ENCODE data around the gene PADI3. TPM values are rescaled to one million over a fixed set of nuclear protein-coding genes. Genes with fewer than 3 reads are reported as not detected.

PADI3 gene
- total RNA-seq, 4 donors from 2014 or later, result not detected

DNA sequence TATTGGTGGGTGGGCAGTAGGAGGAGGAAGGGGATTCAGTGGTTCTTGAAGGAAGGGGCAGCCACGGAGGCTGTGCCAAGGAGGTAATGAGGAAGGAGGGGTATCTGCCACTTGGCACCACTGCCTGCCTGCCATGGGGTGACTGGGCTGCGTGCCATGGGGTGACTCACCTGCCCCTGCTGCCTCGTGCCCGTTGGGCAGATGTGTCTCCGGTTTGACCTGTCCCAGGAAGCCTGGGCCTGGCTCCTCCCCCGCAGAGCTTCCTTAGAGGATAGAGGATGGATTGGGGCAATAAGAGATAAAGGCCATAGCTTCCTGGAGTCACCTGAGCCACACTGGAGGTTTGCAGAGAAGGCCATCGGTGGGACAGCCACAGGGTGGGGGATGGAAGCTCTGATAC lies 1.7 kb downstream of the PADI3 start:
- Histone ChIP-seq H3K4me3 (no peak overlapping the region), H3K27ac (peak overlapping the region in 2 of 4 donors; percentile 48 to 54)
- intact Hi-C loops (cut with DNase I; ENCODE audit: low total_unique reads), result no loop called here

GRCh38 chr1:17251246-17251645 lies 2.3 kb downstream of the PADI3 start:
- TF ChIP-seq POLR2A (IDR thresholded peaks at IDR 0.05), result no peak
- no peak for TF ChIP-seq POLR2AphosphoS5 (IDR thresholded peaks at IDR 0.05)
- TF ChIP-seq EP300 (IDR thresholded peaks at IDR 0.05; ENCODE audit: low read depth), result no peak
- no peak for TF ChIP-seq CTCF (IDR thresholded peaks at IDR 0.05)
- no peaks in the 10 kb centered on the region for H3K36me3 ChIP-seq
- DNase-seq, result no peak
- peaks cover 0 to 20% (median 10%) of the 10 kb centered on the region in 4 donors for H3K4me1 ChIP-seq
- no peaks in the 10 kb centered on the region for H3K9me3 ChIP-seq
- H3K4me3 ChIP-seq, result no peak overlapping the region
- intact Hi-C loops (cut with DNase I; ENCODE audit: low total_unique reads), result no loop called here
- H3K27me3 ChIP-seq, result no peaks in the 10 kb centered on the region
- in situ Hi-C loops (cut with MboI; ENCODE audit: low pct_ligation_motif_present in 1 of 4, low pct_unique_long_range_greater_than_20kb in 1 of 4, low sequenced_read_pairs in 3 of 4), result no loop called here
- peak overlapping the region in 2 of 4 donors; percentile 48 to 54 for H3K27ac ChIP-seq
- 65% methylated on average over 5 of the region's 5 CpGs; no CpG with 5 or more reads in 1 of the 2 donors for WGBS, 2 donors (ENCODE audit: low coverage in 1 of 2)

More for the DNA sequence above, 1.7 kb downstream of the PADI3 start:
- DNase-seq, result peak; percentile 93
- 0 to 17% methylated on average over 1 to 7 of the region's 7 CpGs for WGBS, 2 donors (ENCODE audit: low coverage in 1 of 2)
- Histone ChIP-seq H3K27me3 (no peaks in the 10 kb centered on the region), H3K4me1 (peaks cover 0 to 20% (median 10%) of the 10 kb centered on the region in 4 donors), H3K36me3 (no peaks in the 10 kb centered on the region), H3K9me3 (no peaks in the 10 kb centered on the region)
- in situ Hi-C loops (cut with MboI; ENCODE audit: low pct_ligation_motif_present in 1 of 4, low pct_unique_long_range_greater_than_20kb in 1 of 4, low sequenced_read_pairs in 3 of 4), result no loop called here
- TF ChIP-seq POLR2AphosphoS5 (IDR thresholded peaks at IDR 0.05) (peak in 2 of 3 donors; percentile 54 to 69), POLR2A (IDR thresholded peaks at IDR 0.05) (no peak)

DNA sequence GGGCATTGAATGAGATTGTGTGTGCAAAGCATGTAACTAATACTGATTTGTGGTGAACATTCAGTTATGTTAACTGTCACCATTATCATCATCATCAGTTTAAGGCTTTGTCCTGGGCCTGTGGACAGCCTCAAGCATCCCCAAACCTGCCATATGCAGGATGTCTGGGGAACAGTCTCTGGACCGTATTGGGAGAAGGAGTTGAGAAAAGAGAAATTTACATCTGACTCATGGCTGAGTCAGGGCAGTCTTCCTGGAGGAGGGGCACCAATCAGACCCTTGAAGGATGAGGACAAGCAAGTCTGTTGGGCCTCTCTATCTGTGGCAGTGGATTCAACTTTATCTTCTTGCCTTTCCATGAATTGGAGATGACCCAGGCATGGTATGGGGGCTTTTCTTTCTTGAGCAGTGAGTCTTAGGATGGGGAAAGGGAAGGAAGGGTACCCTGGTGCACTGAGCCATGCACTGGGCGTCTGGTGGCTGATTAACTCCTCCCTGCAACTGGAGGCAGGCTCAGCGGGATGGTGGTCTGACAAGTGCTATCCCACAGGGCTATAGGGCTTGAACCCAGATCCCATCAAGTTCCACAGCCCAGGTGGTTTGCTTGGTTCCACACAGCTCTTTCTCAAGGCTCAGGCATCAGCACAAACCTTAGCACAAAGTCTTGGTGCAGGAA lies 2.9 kb downstream of the PADI3 start:
- 67% methylated on average over 3 of the region's 3 CpGs; no CpG with 5 or more reads in 1 of the 2 donors for WGBS, 2 donors (ENCODE audit: low coverage in 1 of 2)
- DNase-seq, result no peak
- no peak overlapping the region for H3K27ac ChIP-seq
- in situ Hi-C loops (cut with MboI; ENCODE audit: low pct_ligation_motif_present in 1 of 4, low pct_unique_long_range_greater_than_20kb in 1 of 4, low sequenced_read_pairs in 3 of 4) (no loop called here), intact Hi-C loops (cut with DNase I; ENCODE audit: low total_unique reads) (no loop called here)
- peaks cover 0 to 20% (median 10%) of the 10 kb centered on the region in 4 donors for H3K4me1 ChIP-seq
- no peaks in the 10 kb centered on the region for H3K36me3 ChIP-seq
- no peaks in the 10 kb centered on the region for H3K9me3 ChIP-seq
- TF ChIP-seq EP300 (IDR thresholded peaks at IDR 0.05; ENCODE audit: low read depth) (no peak), POLR2A (IDR thresholded peaks at IDR 0.05) (no peak), POLR2AphosphoS5 (IDR thresholded peaks at IDR 0.05) (no peak), CTCF (IDR thresholded peaks at IDR 0.05) (no peak)
- no peak overlapping the region for H3K4me3 ChIP-seq
- H3K27me3 ChIP-seq, result no peaks in the 10 kb centered on the region

- no peaks in the 10 kb centered on the region for H3K27me3 ChIP-seq
- H3K9me3 ChIP-seq, result no peaks in the 10 kb centered on the region
- H3K4me3 ChIP-seq, result no peak overlapping the region
- peak; percentile 54 for DNase-seq
- H3K36me3 ChIP-seq, result no peaks in the 10 kb centered on the region
- peaks cover 0 to 20% (median 9%) of the 10 kb centered on the region in 4 donors for H3K4me1 ChIP-seq
- intact Hi-C loops (cut with DNase I; ENCODE audit: low total_unique reads) (no loop called here), in situ Hi-C loops (cut with MboI; ENCODE audit: low pct_ligation_motif_present in 1 of 4, low pct_unique_long_range_greater_than_20kb in 1 of 4, low sequenced_read_pairs in 3 of 4) (no loop called here)
- no peak overlapping the region for H3K27ac ChIP-seq
- TF ChIP-seq EP300 (IDR thresholded peaks at IDR 0.05; ENCODE audit: low read depth), result no peak
- TF ChIP-seq POLR2A (IDR thresholded peaks at IDR 0.05), result no peak
- TF ChIP-seq CTCF (IDR thresholded peaks at IDR 0.05), result no peak
- TF ChIP-seq POLR2AphosphoS5 (IDR thresholded peaks at IDR 0.05), result no peak
- WGBS, 2 donors (ENCODE audit: low coverage in 1 of 2), result 60% methylated on average over 1 to 5 of the region's 5 CpGs
Measured at GRCh38 chr1:17255336-17255735, 6.4 kb downstream of the PADI3 start.
